GM12878 (cell line): ENCODE measurements around the gene AFF1. TPM values are rescaled to one million over a fixed set of nuclear protein-coding genes. Genes with fewer than 3 reads are reported as not detected.

Source experiments
- ATAC-seq: fragments of 200-7000 bp; cut with Tn5 transposase; 3 replicates; pipeline ENCODE4 v1.9.1; 2020; ENCODE audit warnings: mild to moderate bottlenecking, moderate library complexity
- BruUV-seq: library from RNA; stranded (reverse); fragments of 400-500 nt; replicated peaks from 2 replicates; lab custom pipeline; 2021; lab: Mats Ljungman, UMichigan
- CTCF ChIA-PET: fragments of 300-600 bp; sonication (Branson Sonifier 250); formaldehyde crosslinking; extraction: SDS; loops from one replicate; lab custom pipeline; 2021; ENCODE audit warnings: inconsistent platforms; lab: Yijun Ruan, JAX
- POLR2A ChIA-PET: fragments of 350-600 bp; formaldehyde crosslinking; extraction: SDS; loops from one replicate; lab custom pipeline; 2021; ENCODE audit warnings: inconsistent platforms; lab: Charles Lee
- RAD21 ChIA-PET: fragments of 300-600 bp; sonication (Branson Sonifier 250); formaldehyde crosslinking; loops from one replicate; lab custom pipeline; 2023; ENCODE audit warnings: antibody characterized with exemption; ENCODE audit not compliant: unreplicated experiment; lab: Charles Lee
- SMC1A ChIA-PET: fragments of 300-600 bp; sonication (Branson Sonifier 250); formaldehyde crosslinking; loops from one replicate; lab custom pipeline; 2023; ENCODE audit not compliant: unreplicated experiment, uncharacterized antibody; lab: Charles Lee
- DNase-seq: peaks from one replicate; pipeline ENCODE4 v3.0.0-alpha.2; 2011; ENCODE audit warnings: low read depth, low spot score
- FAIRE-seq: peaks from 3 replicates; lab custom pipeline; 2011; peaks lifted over from hg19 to GRCh38; lab: Jason Lieb, UNC
- H2AFZ ChIP-seq: 2 replicates; pipeline ENCODE4 v1.6.0; 2011; ENCODE audit warnings: low read depth, low read length, control low read depth; ENCODE audit not compliant: control insufficient read depth
- H3K27ac ChIP-seq: 2 replicates; pipeline ENCODE4 v1.5.1; 2011; ENCODE audit warnings: control low read depth; ENCODE audit not compliant: control insufficient read depth, insufficient read depth
- H3K27me3 ChIP-seq, 2 experiments: replicated peaks in 1 of 2; 2 replicates each; pipeline versions ENCODE4 v1.6.0 to v1.6.1; 2011; ENCODE audit warnings: low read length in 1 of 2; ENCODE audit not compliant: control insufficient read depth in 2 of 2, insufficient read depth in 2 of 2
- H3K36me3 ChIP-seq, 2 experiments: 2 replicates each; pipeline ENCODE4 v1.5.1; 2011; ENCODE audit warnings: low read length in 1 of 2; ENCODE audit not compliant: control insufficient read depth in 2 of 2, insufficient read depth in 2 of 2
- H3K4me1 ChIP-seq: 2 replicates; pipeline ENCODE4 v1.6.1; 2011; ENCODE audit warnings: mild to moderate bottlenecking, low read length, moderate library complexity, mixed read lengths; ENCODE audit not compliant: control insufficient read depth, insufficient read depth
- H3K4me2 ChIP-seq: 2 replicates; pipeline ENCODE4 v1.6.0; 2011; ENCODE audit warnings: control low read depth; ENCODE audit not compliant: control insufficient read depth, insufficient read depth
- H3K4me3 ChIP-seq: fragments of 200-600 bp; sonication (generic); 2 replicates; pipeline ENCODE4 v1.5.1; 2016
- H3K79me2 ChIP-seq: 2 replicates; pipeline ENCODE4 v1.6.0; 2011; ENCODE audit warnings: low read length; ENCODE audit not compliant: control insufficient read depth, insufficient read depth
- H3K9ac ChIP-seq: 2 replicates; pipeline ENCODE4 v1.8.0; 2011; ENCODE audit warnings: low read length, control low read depth, mixed read lengths; ENCODE audit not compliant: control insufficient read depth, insufficient read depth
- H3K9me3 ChIP-seq: replicated peaks from 3 replicates; pipeline ENCODE4 v1.5.1; 2011; ENCODE audit warnings: mild to moderate bottlenecking, low read length; ENCODE audit not compliant: control insufficient read depth, insufficient read depth
- H4K20me1 ChIP-seq: 2 replicates; pipeline ENCODE4 v1.6.0; 2011; ENCODE audit not compliant: control insufficient read depth, insufficient read depth
- CTCF ChIP-seq, 3 experiments: IDR thresholded peaks in 2 of 3; conservative IDR thresholded peaks in 1 of 3; 2 replicates each; pipeline ENCODE4 v1.5.1; 2011; ENCODE audit warnings: low read depth in 3 of 3, low read length in 3 of 3, mild to moderate bottlenecking in 3 of 3, control low read depth in 2 of 3, moderate library complexity in 2 of 3, inconsistent platforms in 1 of 3, mixed read lengths in 1 of 3; ENCODE audit not compliant: control insufficient read depth in 2 of 3, insufficient read depth in 1 of 3; ENCODE audit errors: extremely low read depth in 1 of 3
- PRDM15 ChIP-seq: fragments of 450-650 bp; formaldehyde crosslinking; IDR thresholded peaks from 2 replicates; pipeline ENCODE4 v1.4.0; 2020; ENCODE audit warnings: mild to moderate bottlenecking, moderate library complexity
- TCF7 ChIP-seq: IDR thresholded peaks from 2 replicates; pipeline ENCODE4 v1.6.1; 2014; ENCODE audit warnings: antibody characterized with exemption, borderline replicate concordance
- WGBS: methylation state at CpG from one replicate; pipeline ENCODE4 v1.1.6; 2016; ENCODE audit warnings: low lambda C conversion rate; ENCODE audit not compliant: insufficient replicate concordance, insufficient coverage; ENCODE audit errors: missing lambda C conversion rate; 5-methylcytosine and 5-hydroxymethylcytosine counted together
- in situ Hi-C: fragments of 300-500 bp; cut with MboI; formaldehyde crosslinking; loops from 9 replicates; pipeline ENCODE4 v1.14.3; 2018; ENCODE audit warnings: mixed read lengths
- intact Hi-C: fragments of 100-400 bp; cut with micrococcal nuclease; formaldehyde crosslinking; loops from one replicate; pipeline ENCODE4 v1.14.2; 2022; ENCODE audit not compliant: unreplicated experiment
- polyA plus RNA-seq, 11 experiments: library from polyadenylated mRNA; depleted of rRNA in 4 of 11; unstranded in 6 of 11; stranded (reverse) in 5 of 11; fragments of >200 nt; fragmentation: Nextera tagmentation in 4 of 11; fragmentation: Illumina TruSeq in 1 of 11; extraction: Ambion mirVana in 4 of 11; extraction: Trizol in 1 of 11; gene quantifications; 1 replicate in 1 of 11; 2 replicates in 10 of 11; pipeline versions ENCODE4 v1.2.1 to v1.2.3, GENCODE V29; 2011 to 2016; ENCODE audit warnings: inconsistent platforms in 2 of 11, missing spikeins in 2 of 11, low read depth in 1 of 11
- total RNA-seq, 4 experiments: library from RNA; depleted of rRNA in 3 of 4; stranded (reverse); fragments of >200 nt in 3 of 4; fragmentation: Illumina TruSeq in 1 of 4; extraction: Trizol in 1 of 4; gene quantifications; 2 replicates each; pipeline versions ENCODE4 v1.2.1 to v1.2.3, GENCODE V29; 2013 to 2021

AFF1 gene
- total and polyA plus RNA-seq, 10 of the 15 experiments (the other 5 are each of a cell fraction or from before 2014, with no cell fraction given): 3.5 to 56.1 (median 21.5) TPM

GRCh38 chr4:87179751-87180150, 244.9 kb downstream of the AFF1 start (continued):
- no peak for TF ChIP-seq PRDM15 (CRISPR knock-in tag)

GRCh38 chr4:87180767-87181166, 246.0 kb downstream of the AFF1 start:
- CTCF ChIA-PET: interaction anchor here (0.7 to 1.4 kb wide), 3 partner anchors 29 to 364 kb away, joined by 3 to 5 read pairs (median 4); no protein-coding TSS in a partner anchor
- POLR2A ChIA-PET: no interaction called here
- no peak for ATAC-seq
- H3K27ac ChIP-seq: no peak overlapping the region
- WGBS: 100% methylated on average over 2 of the region's 2 CpGs
- H2AFZ ChIP-seq: no peak overlapping the region
- H3K9ac ChIP-seq: no peak overlapping the region
- intact Hi-C loops (no loop called here), in situ Hi-C loops (no loop called here)
- DNase-seq: no peak
- H3K79me2 ChIP-seq: no peaks in the 10 kb centered on the region
- H3K9me3 ChIP-seq: no peaks in the 10 kb centered on the region
- RAD21 ChIA-PET: no interaction called here
- H3K4me1 ChIP-seq: no peaks in the 10 kb centered on the region
- no peak overlapping the region for H3K4me3 ChIP-seq
- no peaks in the 10 kb centered on the region for H3K27me3 ChIP-seq
- no TSS peak for BruUV-seq
- TF ChIP-seq TCF7: no peak
- TF ChIP-seq CTCF (IDR thresholded peaks at IDR 0.05 in 2 of 3, conservative IDR thresholded peaks at IDR 0.05 in 1 of 3; ENCODE audit: control insufficient read depth in 2 of 3, extremely low read depth in 1 of 3, insufficient read depth in 1 of 3, low read depth in 3 of 3, low read length in 3 of 3): no peak
- H3K36me3 ChIP-seq: peaks cover 0 to 4% of the 10 kb centered on the region in 2 experiments; a peak in 2 of 4 replicates
- no peak overlapping the region for H3K4me2 ChIP-seq
- SMC1A ChIA-PET: interaction anchor here (1.1 to 1.3 kb wide), 2 partner anchors 19 to 30 kb away, joined by 3 read pairs; no protein-coding TSS in a partner anchor
- FAIRE-seq: no peak
- H4K20me1 ChIP-seq: no peaks in the 10 kb centered on the region
